MG63 (cell line): ENCODE data around the gene FAM53B. TPM values are rescaled to one million over a fixed set of nuclear protein-coding genes. Genes with fewer than 3 reads are reported as not detected.

Source experiments
- DNase-seq: peaks from one replicate; pipeline ENCODE4 v3.0.0-alpha.2; 2020
- H3K27me3 ChIP-seq: fragments of 250-450 bp; sonication (Bioruptor Pico); 2 replicates; pipeline ENCODE4 v1.5.1; 2020; ENCODE audit warnings: mild to moderate bottlenecking, moderate library complexity
- H3K36me3 ChIP-seq: fragments of 250-450 bp; sonication (Bioruptor Pico); 2 replicates; pipeline ENCODE4 v1.5.1; 2020; ENCODE audit warnings: mild to moderate bottlenecking, moderate library complexity
- H3K4me3 ChIP-seq: fragments of 250-450 bp; sonication (Bioruptor Pico); 2 replicates; pipeline ENCODE4 v1.5.1; 2020; ENCODE audit warnings: mild to moderate bottlenecking, moderate library complexity
- H3K9me3 ChIP-seq: fragments of 250-450 bp; sonication (Bioruptor Pico); 2 replicates; pipeline ENCODE4 v1.5.1; 2020; ENCODE audit warnings: mild to moderate bottlenecking, moderate library complexity
- total RNA-seq: library from RNA; depleted of rRNA; stranded (reverse); fragments of >200 nt; shearing (Covaris generic); gene quantifications from 2 replicates; pipeline ENCODE4 v1.2.3, GENCODE V29; 2014; ENCODE audit warnings: low replicate concordance; rRNA removed

Gene FAM53B
- total RNA-seq, 1 experiment from 2014 or later, result 14.4 TPM

DNA sequence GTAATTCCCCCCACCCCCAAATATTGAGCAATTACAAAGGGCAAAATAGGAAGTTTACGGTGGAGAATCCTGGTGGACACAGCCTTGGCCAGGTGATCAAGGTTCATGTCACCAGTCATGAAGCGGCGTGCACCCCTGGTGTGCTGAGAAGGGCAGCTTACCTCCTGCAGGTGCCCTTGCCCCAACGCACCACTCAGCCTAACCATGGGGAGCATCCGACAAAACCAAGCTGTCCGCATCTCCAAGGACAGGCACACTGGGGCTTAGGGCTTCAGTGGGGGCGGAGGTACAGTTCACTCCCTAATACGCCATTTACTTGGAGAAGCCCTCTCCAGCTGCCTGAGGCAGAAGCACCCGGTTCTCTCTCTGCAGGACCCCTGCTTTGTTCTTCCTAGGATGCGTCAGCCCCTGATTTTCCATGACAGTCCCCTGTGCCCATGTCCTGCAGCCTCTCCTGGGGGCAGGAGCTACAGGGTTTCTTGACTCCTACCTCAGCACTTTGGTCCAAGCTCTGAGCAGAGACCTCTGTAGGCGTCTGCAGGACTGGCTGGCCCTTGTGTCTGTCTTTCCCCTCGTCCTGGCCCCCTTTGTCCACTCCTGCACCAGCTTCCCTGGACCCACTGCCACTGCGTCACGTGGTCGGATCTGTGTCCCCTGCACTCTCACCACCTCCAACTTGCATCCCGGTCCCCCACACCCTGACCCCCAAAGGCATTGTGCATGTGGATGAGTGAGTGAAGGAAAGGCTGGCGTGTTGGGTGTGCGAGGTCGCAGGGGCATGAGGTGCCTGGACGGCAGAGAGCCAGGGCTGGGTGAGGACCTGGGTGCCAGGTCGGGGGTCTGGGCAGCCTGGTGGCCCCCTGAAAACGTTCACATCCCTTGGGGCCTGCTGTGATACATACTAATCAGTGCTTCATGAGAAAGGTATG lies 168.8 kb downstream of the FAM53B start:
- H3K4me3 ChIP-seq, result no peak overlapping the region
- H3K36me3 ChIP-seq, result no peaks in the 10 kb centered on the region
- H3K27me3 ChIP-seq, result no peaks in the 10 kb centered on the region
- H3K9me3 ChIP-seq, result no peaks in the 10 kb centered on the region
- no peak for DNase-seq

DNA sequence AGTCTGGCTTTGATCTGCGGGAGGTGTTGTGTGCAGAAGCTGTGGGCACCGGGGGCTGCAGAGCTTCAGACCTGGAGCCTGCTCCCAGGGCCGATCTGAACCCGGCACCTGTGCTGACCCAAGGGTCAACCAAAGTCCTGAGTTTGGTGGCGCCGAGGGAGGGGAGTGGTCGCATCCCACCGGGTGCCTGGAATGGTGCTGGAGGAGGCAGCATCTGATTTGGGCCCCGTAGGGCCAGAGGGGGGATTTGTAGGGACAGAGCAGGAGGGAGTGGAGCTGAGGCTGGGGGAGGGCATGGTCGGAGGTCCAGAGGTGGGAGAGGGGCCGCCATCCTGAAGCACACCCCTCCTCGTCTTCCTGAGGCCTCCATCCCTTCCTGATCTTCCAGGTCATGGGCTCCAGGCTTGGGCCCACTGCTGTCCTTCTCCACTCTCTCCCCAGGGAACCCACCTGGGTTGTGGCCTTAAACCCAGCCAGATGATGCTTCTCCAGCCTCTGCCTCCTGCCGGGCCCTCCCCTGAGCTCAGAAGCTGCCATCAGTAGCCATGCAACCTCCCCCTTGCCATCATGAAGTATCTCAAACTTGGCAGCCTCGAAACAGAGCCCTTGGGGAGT lies 169.6 kb downstream of the FAM53B start:
- H3K36me3 ChIP-seq, result no peaks in the 10 kb centered on the region
- no peaks in the 10 kb centered on the region for H3K9me3 ChIP-seq
- H3K27me3 ChIP-seq, result no peaks in the 10 kb centered on the region
- DNase-seq, result no peak
- H3K4me3 ChIP-seq, result no peak overlapping the region

DNA sequence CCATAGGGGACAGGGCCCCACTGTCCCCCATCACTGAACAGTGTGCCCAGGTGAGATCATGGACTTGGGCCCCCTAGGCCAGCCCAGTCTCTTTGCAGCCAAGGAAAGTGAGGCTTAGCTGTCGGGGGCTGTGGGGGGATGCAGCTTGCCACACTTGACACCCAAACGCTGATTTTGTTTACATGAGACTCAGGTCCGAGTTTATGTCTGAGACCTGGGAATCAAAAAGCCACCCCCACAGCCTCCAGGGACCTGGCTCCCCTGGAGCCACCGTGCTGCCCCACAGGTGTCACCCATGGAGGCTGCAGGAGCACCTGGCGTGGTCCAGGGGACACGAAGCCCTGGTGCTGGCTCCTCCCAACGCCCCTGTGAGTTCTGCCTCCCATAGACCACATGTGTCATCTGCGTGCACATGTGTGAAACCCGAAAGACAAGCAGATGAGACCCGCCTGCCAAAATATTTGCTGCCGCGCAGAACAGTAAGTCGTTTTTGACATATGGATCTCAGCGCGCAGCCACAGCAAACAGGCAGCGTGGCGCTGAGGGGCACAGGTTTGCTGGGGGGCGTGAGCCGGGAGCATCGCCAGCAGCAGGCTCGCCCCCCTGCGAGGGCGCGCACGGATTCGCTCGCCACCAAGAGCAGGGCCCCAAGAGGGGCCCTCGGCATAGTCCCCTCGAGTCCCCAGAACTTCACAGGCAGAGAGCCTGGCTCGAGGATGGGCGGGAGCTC lies 170.3 kb downstream of the FAM53B start:
- no peak for DNase-seq

DNA sequence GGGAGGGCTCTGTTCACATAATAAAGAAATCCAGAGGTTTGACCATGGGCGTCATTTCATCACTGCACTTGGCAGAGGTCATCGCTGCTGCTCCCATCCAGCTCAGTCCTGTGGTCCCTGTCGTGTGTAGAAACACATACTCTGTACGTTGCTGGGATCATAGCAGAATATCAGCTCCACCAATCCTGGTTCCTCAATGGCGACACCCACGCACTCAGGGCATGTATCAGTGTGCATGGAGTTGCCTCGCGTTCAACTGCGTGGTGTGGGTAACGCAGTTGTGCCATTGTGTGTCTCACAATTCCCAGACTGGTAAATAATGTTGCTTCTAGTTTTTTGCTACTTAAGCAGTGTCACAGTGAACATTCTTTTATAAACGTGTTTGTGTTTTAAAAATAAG lies 171.4 kb downstream of the FAM53B start:
- Histone ChIP-seq H3K4me3 (no peak overlapping the region), H3K9me3 (no peaks in the 10 kb centered on the region), H3K36me3 (no peaks in the 10 kb centered on the region), H3K27me3 (no peaks in the 10 kb centered on the region)
- no peak for DNase-seq

More for the DNA sequence above, 170.3 kb downstream of the FAM53B start:
- H3K36me3 ChIP-seq, result no peaks in the 10 kb centered on the region
- H3K9me3 ChIP-seq, result no peaks in the 10 kb centered on the region
- H3K4me3 ChIP-seq, result no peak overlapping the region
- no peaks in the 10 kb centered on the region for H3K27me3 ChIP-seq

DNA sequence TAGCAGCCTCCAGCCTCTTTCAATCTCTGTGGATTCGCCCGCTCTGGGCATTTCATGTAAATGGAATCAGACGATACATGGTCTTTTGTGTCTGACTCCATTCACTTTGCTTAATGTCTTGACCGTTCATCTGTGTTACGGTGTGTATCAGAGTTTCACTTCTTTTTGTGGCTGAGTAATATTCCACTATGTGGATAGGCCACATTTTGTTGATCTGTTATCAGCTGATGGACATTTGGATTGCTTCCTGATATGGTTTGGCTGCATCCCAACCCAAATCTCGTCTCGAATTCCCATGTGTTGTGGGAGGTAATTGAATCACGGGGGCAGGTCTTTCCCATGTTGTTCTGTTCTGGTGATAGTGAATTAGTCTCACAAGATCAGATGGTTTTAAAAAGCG lies 173.5 kb downstream of the FAM53B start:
- Histone ChIP-seq H3K36me3 (no peaks in the 10 kb centered on the region), H3K9me3 (no peaks in the 10 kb centered on the region), H3K4me3 (no peak overlapping the region), H3K27me3 (no peaks in the 10 kb centered on the region)
- DNase-seq, result no peak

DNA sequence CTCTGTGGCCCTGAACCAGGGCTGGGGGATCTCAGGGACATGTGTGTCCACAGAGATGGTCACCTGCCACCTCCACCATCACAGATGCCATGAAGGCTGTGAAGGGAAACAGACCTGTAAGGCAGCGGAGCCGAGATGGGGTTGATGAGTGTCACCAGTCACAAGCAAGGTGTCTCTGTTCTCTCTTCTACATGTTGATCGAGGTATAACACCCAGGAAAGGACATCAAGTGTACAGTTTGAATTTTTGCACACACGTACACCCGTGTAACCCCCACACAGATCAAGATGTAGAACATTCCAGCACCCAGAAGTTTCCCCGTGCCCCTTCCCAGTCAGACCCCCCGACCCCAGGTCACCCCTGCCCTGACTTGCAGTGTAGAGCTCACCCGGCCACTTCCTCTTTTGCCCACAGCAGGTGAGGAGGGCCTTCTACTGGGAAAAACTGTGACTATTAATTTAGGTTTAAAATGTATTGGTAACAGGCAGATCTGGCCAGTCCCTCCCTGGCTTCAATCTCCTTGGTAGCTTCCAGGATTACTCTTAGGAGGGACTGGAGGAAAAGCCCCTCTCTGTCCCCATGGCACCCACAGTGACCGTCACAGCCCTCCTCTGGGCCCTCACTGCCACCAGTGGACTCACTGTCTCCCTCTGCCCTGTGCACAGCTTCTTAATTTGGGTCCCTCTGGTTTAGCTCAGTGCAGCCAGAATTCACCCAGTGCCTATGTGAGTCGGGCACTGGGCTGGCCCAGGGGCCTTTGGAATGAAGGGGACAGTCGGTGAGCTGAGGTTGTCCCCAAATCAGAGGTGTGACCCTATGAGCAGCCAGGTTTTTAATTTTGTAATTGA lies 174.3 kb downstream of the FAM53B start:
- Histone ChIP-seq H3K9me3 (no peaks in the 10 kb centered on the region), H3K27me3 (no peaks in the 10 kb centered on the region), H3K36me3 (no peaks in the 10 kb centered on the region), H3K4me3 (no peak overlapping the region)
- no peak for DNase-seq

Other genes starting within 250 kb of the FAM53B start
- gene EEF1AKMT2, start 47.5 kb upstream of the FAM53B start, total RNA-seq, result 23.1 and 43.0 TPM in 2 replicates
- 17.6 and 23.7 TPM in 2 replicates for gene ABRAXAS2, start 57.4 kb upstream of the FAM53B start, total RNA-seq
- gene ZRANB1, start 197.7 kb upstream of the FAM53B start, total RNA-seq, result 20.9 and 24.4 TPM in 2 replicates